ENCODE measurements around the gene NAT9. TPM values are rescaled to one million over a fixed set of nuclear protein-coding genes. Genes with fewer than 3 reads are reported as not detected.

Gene NAT9
- total RNA-seq, 4 donors from 2014 or later: 15.1 to 35.9 (median 24.2) TPM

Other genes starting within 250 kb of the NAT9 start
- 10 to 100 TPM in 1 of 4 donors, 1 to 10 TPM in 1, under 1 TPM in 2; 0.63 to 14.1 (median 0.86) TPM for gene CD300LB, start 244.9 kb downstream of the NAT9 start, total RNA-seq
- gene CD300C, start 230.2 kb downstream of the NAT9 start, total RNA-seq: 1 to 10 TPM; 1.6 to 9.4 (median 2.1) TPM
- gene CD300H, start 208.8 kb downstream of the NAT9 start, total RNA-seq: not detected
- gene CD300LD, start 184.1 kb downstream of the NAT9 start, total RNA-seq: under 1 TPM in 1 of 4 donors, not detected in 3; 0.79 TPM
- 1 to 10 TPM; 1.6 to 9.2 (median 2.2) TPM for gene CD300E, start 152.6 kb downstream of the NAT9 start, total RNA-seq
- gene CD300LF, start 63.4 kb downstream of the NAT9 start, total RNA-seq: 1 to 10 TPM in 3 of 4 donors, not detected in 1; 1.1 to 2.5 (median 2.2) TPM
- 1 to 10 TPM in 2 of 4 donors, under 1 TPM in 2; 0.48 to 3.0 (median 1.4) TPM for gene RAB37, start 39.1 kb downstream of the NAT9 start, total RNA-seq
- gene NHERF1, start 27.7 kb downstream of the NAT9 start, total RNA-seq: 10 to 100 TPM; 18.0 to 51.7 (median 21.8) TPM
- 1 to 10 TPM in 3 of 4 donors, not detected in 1; 1.0 to 4.7 (median 1.6) TPM for gene GRIN2C, start 83.5 kb upstream of the NAT9 start, total RNA-seq
- 1 to 10 TPM; 4.4 to 5.7 (median 5.2) TPM for gene FDXR, start 96.6 kb upstream of the NAT9 start, total RNA-seq
- gene FADS6, start 117.3 kb upstream of the NAT9 start, total RNA-seq: not detected
- gene USH1G, start 146.9 kb upstream of the NAT9 start, total RNA-seq: not detected
- not detected for gene OTOP2, start 147.9 kb upstream of the NAT9 start, total RNA-seq
- not detected for gene OTOP3, start 159.6 kb upstream of the NAT9 start, total RNA-seq
- 10 to 100 TPM in 1 of 4 donors, 1 to 10 TPM in 3; 4.0 to 24.1 (median 6.1) TPM for gene HID1, start 196.4 kb upstream of the NAT9 start, total RNA-seq
- gene CDR2L, start 211.3 kb upstream of the NAT9 start, total RNA-seq: 10 to 100 TPM in 2 of 4 donors, 1 to 10 TPM in 2; 8.5 to 23.2 (median 10.1) TPM
- 10 to 100 TPM; 28.0 to 48.5 (median 42.6) TPM for gene MRPL58, start 236.3 kb upstream of the NAT9 start, total RNA-seq